Sigmoid colon (tissue), 7 donors: ENCODE measurements around the gene MIOX. TPM values are rescaled to one million over a fixed set of nuclear protein-coding genes. Genes with fewer than 3 reads are reported as not detected.
"Not testable (repeated sequence)": the region's sequence is repeated elsewhere in the genome, so short reads cannot be mapped to it uniquely, and the experiment has no call there.

Experiments used
- DNase-seq: peaks from one replicate; pipeline ENCODE4 v3.0.0-alpha.2; 2019
- H3K27ac ChIP-seq, 4 donors: fragments of 200-600 bp; sonication (generic); one replicate each; pipeline ENCODE4 v1.5.1; 2016 to 2019; ENCODE audit warnings: mild to moderate bottlenecking in 1 of 4
- H3K27me3 ChIP-seq, 3 donors: fragments of 200-600 bp; sonication (generic); one replicate each; pipeline ENCODE4 v1.5.1; 2019; ENCODE audit warnings: mild to moderate bottlenecking in 1 of 3
- H3K36me3 ChIP-seq, 4 donors: fragments of 200-600 bp; sonication (generic); one replicate each; pipeline ENCODE4 v1.5.1; 2016 to 2019
- H3K4me1 ChIP-seq, 4 donors: fragments of 200-600 bp; sonication (generic); one replicate each; pipeline ENCODE4 v1.5.1; 2017 to 2019
- H3K4me3 ChIP-seq, 4 donors: fragments of 200-600 bp; sonication (generic); one replicate each; pipeline ENCODE4 v1.5.1; 2017 to 2019; ENCODE audit warnings: mild to moderate bottlenecking in 2 of 4, moderate library complexity in 1 of 4
- H3K9me3 ChIP-seq, 4 donors: fragments of 200-600 bp in 3 of 4; sonication (generic) in 3 of 4; one replicate each; pipeline versions ENCODE4 v1.5.1 to v1.6.1; 2013 to 2019
- EP300 ChIP-seq, 4 donors: sonication (generic); formaldehyde crosslinking; IDR thresholded peaks; one replicate each; pipeline ENCODE4 v1.6.1; 2017; ENCODE audit warnings: antibody characterized with exemption in 4 of 4
- POLR2A ChIP-seq, 2 donors: fragments of 450-650 bp; IDR thresholded peaks; one replicate each; pipeline ENCODE4 v1.6.1; 2016; ENCODE audit warnings: antibody characterized with exemption in 2 of 2, mild to moderate bottlenecking in 2 of 2, moderate library complexity in 2 of 2
- POLR2AphosphoS5 ChIP-seq, 4 donors: sonication (generic); formaldehyde crosslinking; IDR thresholded peaks; one replicate each; pipeline ENCODE4 v1.6.1; 2017; ENCODE audit warnings: antibody characterized with exemption in 4 of 4
- WGBS, 2 donors: extraction: QIAGEN DNeasy Blood & Tissue Kit; methylation state at CpG; one replicate each; pipeline ENCODE4 v1.1.7; 2013; 5-methylcytosine and 5-hydroxymethylcytosine counted together
- intact Hi-C: fragments of 100-400 bp; cut with DNase I; formaldehyde crosslinking; loops from one replicate; pipeline ENCODE4 v1.15.1; 2023
- polyA plus RNA-seq, 3 donors: library from polyadenylated mRNA; stranded (reverse); fragments of 200-250 nt; gene quantifications; one replicate each; pipeline ENCODE4 v1.2.3, GENCODE V29; 2013
- total RNA-seq, 4 donors: library from RNA; depleted of rRNA; stranded (reverse); fragments of >200 nt; gene quantifications; one replicate each; pipeline ENCODE4 v1.1.0, GENCODE V29; 2016
- TF ChIP-seq, protein P1 (sequence below), 4 experiments: fragments of 450-650 bp in 3 of 4; fragments of 200-600 bp in 1 of 4; IDR thresholded peaks; one replicate each; pipeline ENCODE4 v1.5.1; 2016 to 2019; ENCODE audit warnings: antibody characterized with exemption in 4 of 4, mild to moderate bottlenecking in 3 of 4, moderate library complexity in 2 of 4
- donor health status: healthy with polysubstance abuse.
- donor health status: Bipolar disorder and iron deficiency.
- donor health status: healthy.

Gene MIOX
- total and polyA plus RNA-seq, 7 donors: 0.20 TPM; not detected in 6

DNA sequence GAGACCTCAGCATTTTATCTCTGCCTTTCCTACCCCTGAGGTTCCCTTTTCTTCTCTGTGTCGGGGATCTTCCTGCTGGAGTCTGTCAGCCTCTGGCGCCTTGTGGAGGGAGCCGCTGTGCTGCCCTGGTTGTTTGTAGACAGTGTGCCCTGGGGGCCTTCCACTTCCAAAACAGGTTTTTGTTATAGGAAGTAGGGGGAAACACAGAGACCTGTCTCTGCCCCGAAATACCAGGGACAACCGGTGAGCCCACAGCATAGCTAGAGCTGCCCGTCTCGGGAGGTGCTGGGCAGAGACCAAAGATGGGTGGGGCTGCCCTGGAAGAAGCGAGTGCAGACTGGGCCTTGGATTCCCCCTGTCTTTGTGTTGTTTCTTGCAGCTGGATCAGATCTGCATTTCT, 29.4 kb downstream of the MIOX start:
- intact Hi-C loops: no loop called here
- 92 to 93% methylated on average over 8 of the region's 8 CpGs for WGBS, 2 donors
- peaks cover 24 to 49% (median 28%) of the 10 kb centered on the region in 4 donors for H3K36me3 ChIP-seq

DNA sequence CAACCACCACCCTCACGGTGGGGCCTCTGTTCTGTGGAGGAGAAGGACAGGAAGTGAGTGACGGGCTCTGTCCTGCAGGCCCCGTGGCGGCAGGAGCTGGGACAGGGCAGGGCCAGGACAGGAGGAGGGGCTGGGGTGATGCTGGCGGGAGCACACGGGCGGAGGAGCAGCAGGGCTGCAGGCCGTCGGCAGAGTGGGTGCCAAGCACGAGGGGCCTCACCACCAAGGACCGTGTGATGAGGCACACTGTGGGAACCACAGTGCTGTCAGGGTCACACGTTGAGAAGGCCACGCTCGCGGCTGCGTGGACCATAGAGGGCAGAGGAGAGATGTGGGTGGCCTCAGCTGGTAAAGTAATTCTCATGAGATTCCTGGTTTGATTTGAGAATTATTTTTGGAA, 30.2 kb downstream of the MIOX start:
- H3K9me3 ChIP-seq: no peaks in the 10 kb centered on the region
- H3K4me1 ChIP-seq: no peaks in the 10 kb centered on the region
- no peak overlapping the region for H3K4me3 ChIP-seq
- no peaks in the 10 kb centered on the region for H3K27me3 ChIP-seq
- TF ChIP-seq EP300 (IDR thresholded peaks at IDR 0.05) (no peak), POLR2A (IDR thresholded peaks at IDR 0.05) (no peak), POLR2AphosphoS5 (IDR thresholded peaks at IDR 0.05) (no peak)
- TF ChIP-seq, protein P1, sequence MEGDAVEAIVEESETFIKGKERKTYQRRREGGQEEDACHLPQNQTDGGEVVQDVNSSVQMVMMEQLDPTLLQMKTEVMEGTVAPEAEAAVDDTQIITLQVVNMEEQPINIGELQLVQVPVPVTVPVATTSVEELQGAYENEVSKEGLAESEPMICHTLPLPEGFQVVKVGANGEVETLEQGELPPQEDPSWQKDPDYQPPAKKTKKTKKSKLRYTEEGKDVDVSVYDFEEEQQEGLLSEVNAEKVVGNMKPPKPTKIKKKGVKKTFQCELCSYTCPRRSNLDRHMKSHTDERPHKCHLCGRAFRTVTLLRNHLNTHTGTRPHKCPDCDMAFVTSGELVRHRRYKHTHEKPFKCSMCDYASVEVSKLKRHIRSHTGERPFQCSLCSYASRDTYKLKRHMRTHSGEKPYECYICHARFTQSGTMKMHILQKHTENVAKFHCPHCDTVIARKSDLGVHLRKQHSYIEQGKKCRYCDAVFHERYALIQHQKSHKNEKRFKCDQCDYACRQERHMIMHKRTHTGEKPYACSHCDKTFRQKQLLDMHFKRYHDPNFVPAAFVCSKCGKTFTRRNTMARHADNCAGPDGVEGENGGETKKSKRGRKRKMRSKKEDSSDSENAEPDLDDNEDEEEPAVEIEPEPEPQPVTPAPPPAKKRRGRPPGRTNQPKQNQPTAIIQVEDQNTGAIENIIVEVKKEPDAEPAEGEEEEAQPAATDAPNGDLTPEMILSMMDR (IDR thresholded peaks at IDR 0.05): no peak
- H3K36me3 ChIP-seq: peaks cover 29 to 57% (median 35%) of the 10 kb centered on the region in 4 donors
- H3K27ac ChIP-seq: no peak overlapping the region
- intact Hi-C loops: no loop called here
- no peak for DNase-seq
- 85 to 87% methylated on average over 16 of the region's 16 CpGs for WGBS, 2 donors

More for the DNA sequence above, 29.4 kb downstream of the MIOX start:
- Histone ChIP-seq H3K9me3 (no peaks in the 10 kb centered on the region), H3K4me1 (no peaks in the 10 kb centered on the region), H3K27me3 (no peaks in the 10 kb centered on the region), H3K27ac (no peak overlapping the region), H3K4me3 (no peak overlapping the region)
- TF ChIP-seq POLR2A (IDR thresholded peaks at IDR 0.05) (no peak), EP300 (IDR thresholded peaks at IDR 0.05) (no peak)
- TF ChIP-seq, protein P1 (IDR thresholded peaks at IDR 0.05): no peak
- DNase-seq: no peak

DNA sequence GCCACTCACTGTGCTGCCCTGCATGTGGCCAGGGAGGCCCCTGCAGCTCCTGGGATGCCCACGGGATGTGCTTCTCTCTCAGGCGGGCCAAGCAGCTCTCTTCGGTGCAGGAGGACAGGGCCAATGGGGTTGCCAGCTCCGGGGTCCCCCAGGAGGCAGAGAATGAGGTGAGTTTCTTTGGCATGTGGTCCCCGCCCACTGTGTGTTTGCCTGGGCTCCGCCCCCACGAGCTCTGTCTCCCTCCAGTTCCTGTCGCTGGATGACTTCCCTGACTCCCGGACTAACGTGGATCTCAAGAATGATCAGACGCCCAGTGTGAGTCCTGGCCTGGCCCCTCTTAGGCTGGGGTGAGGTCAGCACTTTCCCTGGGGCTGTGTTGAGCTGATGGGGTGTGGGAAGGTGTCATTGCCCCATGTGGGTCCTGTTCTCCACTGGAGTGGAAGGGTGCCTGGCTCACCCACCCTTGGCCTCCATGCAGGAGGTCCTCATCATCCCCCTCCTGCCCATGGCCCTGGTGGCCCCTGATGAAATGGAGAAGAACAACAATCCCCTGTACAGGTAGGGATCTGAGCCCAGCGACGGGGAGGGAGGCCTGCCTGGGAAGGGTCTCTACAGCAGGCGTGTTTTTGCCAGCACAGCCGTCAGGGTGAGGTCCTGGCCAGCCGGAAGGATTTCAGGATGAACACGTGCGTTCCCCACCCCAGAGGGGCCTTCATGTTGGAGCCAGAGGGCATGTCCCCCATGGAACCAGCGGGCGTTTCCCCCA, 31.0 kb downstream of the MIOX start:
- no peak for TF ChIP-seq POLR2AphosphoS5 (IDR thresholded peaks at IDR 0.05)
- TF ChIP-seq POLR2A (IDR thresholded peaks at IDR 0.05): no peak
- TF ChIP-seq, protein P1 (IDR thresholded peaks at IDR 0.05): no peak
- TF ChIP-seq EP300 (IDR thresholded peaks at IDR 0.05): no peak
- intact Hi-C loops: no loop called here
- H3K27me3 ChIP-seq: no peaks in the 10 kb centered on the region
- no peak for DNase-seq
- H3K4me1 ChIP-seq: no peaks in the 10 kb centered on the region
- H3K27ac ChIP-seq: no peak overlapping the region
- H3K4me3 ChIP-seq: no peak overlapping the region
- H3K36me3 ChIP-seq: peaks cover 36 to 65% (median 43%) of the 10 kb centered on the region in 4 donors
- 83 to 90% methylated on average over 20 of the region's 20 CpGs for WGBS, 2 donors
- no peaks in the 10 kb centered on the region for H3K9me3 ChIP-seq

DNA sequence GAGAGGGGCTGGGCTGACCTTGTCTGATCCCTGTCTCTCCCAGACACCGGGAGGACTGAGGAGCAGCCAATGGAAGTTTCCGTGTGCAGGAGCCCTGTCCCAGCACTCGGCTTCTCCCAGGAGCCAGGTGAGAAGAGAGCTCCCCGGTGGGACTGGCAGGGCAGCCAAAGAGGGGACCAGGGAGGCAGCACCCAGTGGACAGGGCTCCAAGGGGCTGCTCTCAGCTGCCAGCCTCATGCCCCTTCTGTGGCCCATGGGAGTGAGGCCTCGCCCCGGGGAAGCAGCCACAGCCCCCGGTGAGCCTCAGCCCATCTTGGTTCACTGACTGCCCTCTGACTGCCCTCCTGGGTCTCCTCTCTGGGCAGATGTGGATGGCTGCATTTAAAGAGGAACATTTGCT, 31.9 kb downstream of the MIOX start:
- H3K27me3 ChIP-seq: no peaks in the 10 kb centered on the region
- no peak for TF ChIP-seq POLR2AphosphoS5 (IDR thresholded peaks at IDR 0.05)
- no peak for TF ChIP-seq POLR2A (IDR thresholded peaks at IDR 0.05)
- peaks cover 44 to 74% (median 51%) of the 10 kb centered on the region in 4 donors for H3K36me3 ChIP-seq
- H3K4me1 ChIP-seq: peaks cover 0 to 4% (median 0%) of the 10 kb centered on the region in 4 donors
- H3K4me3 ChIP-seq: no peak overlapping the region
- H3K27ac ChIP-seq: no peak overlapping the region
- H3K9me3 ChIP-seq: no peaks in the 10 kb centered on the region
- intact Hi-C loops: no loop called here
- WGBS, 2 donors: 95 to 96% methylated on average over 7 of the region's 7 CpGs
- DNase-seq: no peak

DNA sequence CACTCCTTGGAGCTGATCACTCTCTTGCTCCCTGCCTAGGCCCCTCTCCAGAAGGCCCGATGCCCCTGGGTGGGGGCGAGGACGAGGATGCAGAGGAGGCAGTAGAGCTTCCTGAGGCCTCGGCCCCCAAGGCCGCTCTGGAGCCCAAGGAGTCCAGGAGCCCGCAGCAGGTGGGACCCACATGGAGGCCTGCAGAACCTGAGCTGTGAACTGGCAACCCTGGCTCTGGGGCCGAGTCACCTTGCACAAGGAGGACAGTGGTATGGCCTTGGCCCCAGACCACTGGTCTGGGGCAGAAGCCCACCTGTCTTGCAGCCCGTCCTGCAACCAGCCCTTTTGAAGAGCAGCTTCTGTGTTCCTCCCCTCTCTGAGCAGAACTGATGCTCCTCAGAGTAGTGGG, 32.5 kb downstream of the MIOX start:
- intact Hi-C loops: no loop called here
- TF ChIP-seq POLR2AphosphoS5 (IDR thresholded peaks at IDR 0.05) (no peak), EP300 (IDR thresholded peaks at IDR 0.05) (no peak), POLR2A (IDR thresholded peaks at IDR 0.05) (no peak)
- TF ChIP-seq, protein P1 (IDR thresholded peaks at IDR 0.05): no peak

DNA sequence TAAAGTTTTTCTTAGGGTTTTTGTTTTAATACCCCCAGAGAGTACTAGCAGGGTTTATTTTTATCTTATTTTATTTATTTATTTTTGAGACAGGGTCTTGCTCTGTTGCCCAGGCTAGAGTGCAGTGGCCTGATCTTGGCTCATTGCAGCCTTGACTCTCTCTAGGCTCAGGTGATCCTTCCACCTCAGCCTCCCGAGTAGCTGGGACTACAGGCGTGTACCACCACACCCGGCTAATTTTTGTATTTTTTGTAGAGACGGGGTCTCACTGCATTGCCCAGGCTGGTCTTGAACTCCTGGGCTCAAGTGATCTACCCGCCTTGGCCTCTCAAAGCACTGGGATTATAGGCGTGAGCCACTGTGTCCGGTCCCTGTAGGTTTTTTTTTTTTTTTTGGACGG, 33.5 kb downstream of the MIOX start:
- H3K4me3 ChIP-seq, H3K27me3 ChIP-seq, H3K9me3 ChIP-seq, H3K27ac ChIP-seq, DNase-seq, intact Hi-C loops: not testable (repeated sequence)
- H3K4me1 ChIP-seq: peaks cover 0 to 19% (median 13%) of the 10 kb centered on the region in 4 donors
- H3K36me3 ChIP-seq: peaks cover 45 to 80% (median 54%) of the 10 kb centered on the region in 4 donors
- WGBS, 2 donors: 96% methylated on average over 8 of the region's 8 CpGs

More for the DNA sequence above, 32.5 kb downstream of the MIOX start:
- WGBS, 2 donors: 98% methylated on average over 8 of the region's 8 CpGs
- Histone ChIP-seq H3K9me3 (no peaks in the 10 kb centered on the region), H3K36me3 (peaks cover 45 to 80% (median 54%) of the 10 kb centered on the region in 4 donors), H3K27ac (no peak overlapping the region), H3K27me3 (no peaks in the 10 kb centered on the region), H3K4me3 (no peak overlapping the region), H3K4me1 (peaks cover 0 to 9% (median 3%) of the 10 kb centered on the region in 4 donors)
- no peak for DNase-seq
